Type B pancreatic cell (in vitro differentiated cells): ENCODE data around the gene MYO1A. TPM values are rescaled to one million over a fixed set of nuclear protein-coding genes. Genes with fewer than 3 reads are reported as not detected.
"Not testable (repeated sequence)": the region's sequence is repeated elsewhere in the genome, so short reads cannot be mapped to it uniquely, and the experiment has no call there.

ENCODE experiments used
- DNase-seq: peaks from one replicate; pipeline ENCODE4 v3.0.0; 2021; ENCODE audit warnings: mixed read lengths; ENCODE audit not compliant: unreplicated experiment; ENCODE audit errors: extremely low spot score
- H3K27ac Mint-ChIP-seq: 2 replicates; pipeline ENCODE4 v1.8.0; 2021; ENCODE audit warnings: mild to moderate bottlenecking, mixed read lengths
- H3K27me3 Mint-ChIP-seq: 2 replicates; pipeline ENCODE4 v1.8.0; 2021; ENCODE audit warnings: mixed read lengths
- H3K36me3 Mint-ChIP-seq: 2 replicates; pipeline ENCODE4 v1.8.0; 2021; ENCODE audit warnings: mixed read lengths
- H3K4me1 Mint-ChIP-seq: one replicate; pipeline ENCODE4 v1.8.0; 2021; ENCODE audit warnings: mixed read lengths; ENCODE audit not compliant: unreplicated experiment
- H3K4me3 Mint-ChIP-seq: 2 replicates; pipeline ENCODE4 v1.8.0; 2021; ENCODE audit warnings: mild to moderate bottlenecking, mixed read lengths
- H3K9me3 Mint-ChIP-seq: 2 replicates; pipeline ENCODE4 v1.8.0; 2021; ENCODE audit warnings: mixed read lengths
- CTCF ChIP-seq: fragments of 200-600 bp; sonication (generic); conservative IDR thresholded peaks from 2 replicates; pipeline ENCODE4 v1.5.0; 2021; ENCODE audit warnings: antibody characterized with exemption, mild to moderate bottlenecking
- total RNA-seq: library from RNA; stranded (reverse); gene quantifications from 2 replicates; pipeline ENCODE4 v1.2.1, GENCODE V29; 2021; ENCODE audit warnings: low replicate concordance

MYO1A gene
- total RNA-seq, 1 donor from 2014 or later: 4.3 TPM

GRCh38 chr12:57066245-57066644 is 16.3 kb upstream of the MYO1A start:
- Mint-ChIP-seq H3K4me1 (peaks cover 6% of the 10 kb centered on the region), H3K27me3 (no peaks in the 10 kb centered on the region), H3K9me3 (no peaks in the 10 kb centered on the region), H3K36me3 (peaks cover 16% of the 10 kb centered on the region), H3K27ac (no peak overlapping the region), H3K4me3 (no peak overlapping the region)
- DNase-seq: no peak
- no peak for TF ChIP-seq CTCF

DNA sequence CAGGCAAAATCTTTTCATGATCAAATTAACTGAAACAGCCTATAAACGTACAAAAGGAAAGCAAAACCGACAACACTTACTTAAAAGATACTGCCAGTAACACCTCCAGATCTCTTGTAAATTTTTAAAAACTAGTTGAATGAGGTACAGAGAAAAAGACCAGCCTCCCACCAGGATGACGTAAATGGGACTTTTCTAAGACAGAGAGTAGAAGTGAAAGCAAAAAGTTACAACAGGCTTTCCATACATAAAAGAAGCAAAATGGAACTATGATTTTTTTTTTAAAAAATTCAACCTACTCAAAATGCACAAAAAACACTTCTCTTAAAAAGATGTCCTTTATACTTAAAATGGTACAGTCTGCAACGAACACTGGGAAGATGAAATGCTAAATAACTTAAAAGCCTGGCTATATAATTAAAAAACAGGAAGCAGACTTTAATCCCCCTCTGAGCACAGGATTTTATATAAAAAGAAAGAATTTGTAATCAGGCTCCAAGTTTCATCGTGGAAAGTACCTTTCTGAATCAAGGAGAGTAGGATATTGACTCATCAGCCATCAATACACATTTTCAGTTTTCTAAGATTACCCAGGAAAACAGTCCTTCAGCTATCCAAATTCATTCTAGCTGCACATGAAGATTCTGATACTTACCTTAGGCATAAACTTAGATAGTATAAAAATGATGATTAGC is 14.2 kb upstream of the MYO1A start:
- no peak for DNase-seq
- H3K27ac Mint-ChIP-seq: no peak overlapping the region
- H3K27me3 Mint-ChIP-seq: no peaks in the 10 kb centered on the region
- H3K4me3 Mint-ChIP-seq: no peak overlapping the region
- no peak for TF ChIP-seq CTCF
- no peaks in the 10 kb centered on the region for H3K4me1 Mint-ChIP-seq
- peaks cover 14% of the 10 kb centered on the region for H3K36me3 Mint-ChIP-seq
- H3K9me3 Mint-ChIP-seq: no peaks in the 10 kb centered on the region

DNA sequence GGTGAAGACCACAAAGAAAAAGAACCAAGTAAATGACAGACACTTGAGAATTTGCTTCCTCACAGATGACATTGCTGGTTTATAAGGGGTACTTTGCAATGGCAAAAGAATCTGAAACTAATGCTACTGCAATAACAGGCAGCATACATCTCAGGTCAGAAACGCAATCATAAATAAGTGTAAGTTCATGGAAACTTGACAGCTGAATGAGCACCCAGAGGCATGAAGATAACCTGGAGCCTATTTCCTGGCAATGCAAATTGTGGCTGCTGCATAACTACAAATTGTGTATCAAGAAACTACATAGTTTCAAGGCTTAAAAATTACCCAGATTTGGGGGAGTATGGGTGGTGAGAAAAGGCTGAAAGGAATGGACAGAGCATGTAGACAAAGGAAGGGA is 8.5 kb upstream of the MYO1A start:
- no peak overlapping the region for H3K27ac Mint-ChIP-seq
- TF ChIP-seq CTCF: no peak
- no peak for DNase-seq
- H3K27me3 Mint-ChIP-seq: no peaks in the 10 kb centered on the region
- H3K4me1 Mint-ChIP-seq: no peaks in the 10 kb centered on the region
- H3K4me3 Mint-ChIP-seq: no peak overlapping the region
- peaks cover 23% of the 10 kb centered on the region for H3K36me3 Mint-ChIP-seq
- H3K9me3 Mint-ChIP-seq: no peaks in the 10 kb centered on the region

- H3K4me1 Mint-ChIP-seq: no peaks in the 10 kb centered on the region
- no peaks in the 10 kb centered on the region for H3K9me3 Mint-ChIP-seq
- DNase-seq: no peak
- H3K27ac Mint-ChIP-seq: no peak overlapping the region
- no peak for TF ChIP-seq CTCF
- no peaks in the 10 kb centered on the region for H3K27me3 Mint-ChIP-seq
- H3K36me3 Mint-ChIP-seq: peaks cover 23% of the 10 kb centered on the region
- H3K4me3 Mint-ChIP-seq: no peak overlapping the region
These were observed 7.3 kb upstream of the MYO1A start for GRCh38 chr12:57057067-57057751.

DNA sequence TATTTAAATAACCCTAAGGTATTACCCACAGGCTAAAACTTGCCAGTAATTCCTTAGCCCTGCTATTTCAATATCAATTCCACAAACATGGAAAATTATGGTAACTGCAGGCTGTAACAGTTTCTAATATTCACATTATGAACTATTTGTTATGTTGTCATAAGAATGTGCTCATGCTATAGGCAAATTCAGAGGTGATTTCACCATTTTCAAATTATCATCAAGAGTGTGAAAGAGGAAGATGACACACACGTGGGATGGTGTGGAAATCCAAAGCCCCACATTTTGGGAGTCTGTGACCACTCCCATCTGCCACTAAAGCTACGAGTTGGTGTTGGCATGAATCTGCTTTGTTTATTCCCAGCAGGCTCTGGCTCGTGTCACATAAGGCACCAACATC is 5.9 kb upstream of the MYO1A start:
- no peak overlapping the region for H3K27ac Mint-ChIP-seq
- H3K4me3 Mint-ChIP-seq: no peak overlapping the region
- no peaks in the 10 kb centered on the region for H3K4me1 Mint-ChIP-seq
- H3K36me3 Mint-ChIP-seq: peaks cover 21% of the 10 kb centered on the region
- DNase-seq: no peak
- peaks cover 4% of the 10 kb centered on the region for H3K27me3 Mint-ChIP-seq
- H3K9me3 Mint-ChIP-seq: no peaks in the 10 kb centered on the region
- TF ChIP-seq CTCF: no peak

- peaks cover 13% of the 10 kb centered on the region for H3K36me3 Mint-ChIP-seq
- not testable (repeated sequence) for H3K9me3 Mint-ChIP-seq, H3K27ac Mint-ChIP-seq, H3K4me1 Mint-ChIP-seq, H3K4me3 Mint-ChIP-seq, DNase-seq
- H3K27me3 Mint-ChIP-seq: peaks cover 16% of the 10 kb centered on the region
These were observed 4.0 kb upstream of the MYO1A start for GRCh38 chr12:57053901-57054300.

- H3K27me3 Mint-ChIP-seq: peaks cover 21% of the 10 kb centered on the region
- DNase-seq, H3K27ac Mint-ChIP-seq, H3K4me1 Mint-ChIP-seq, H3K9me3 Mint-ChIP-seq, H3K4me3 Mint-ChIP-seq, H3K36me3 Mint-ChIP-seq: not testable (repeated sequence)
These were observed 3.2 kb upstream of the MYO1A start for GRCh38 chr12:57053146-57053545.
